Measurements from ENCODE around the gene ALDH1A2. TPM values are rescaled to one million over a fixed set of nuclear protein-coding genes. Genes with fewer than 3 reads are reported as not detected.
A peak's percentile ranks its signal among the peaks of the same experiment; 100 is the strongest.
"Not testable (repeated sequence)": the region's sequence is repeated elsewhere in the genome, so short reads cannot be mapped to it uniquely, and the experiment has no call there.

The ALDH1A2 gene
- total RNA-seq, result 49.4 TPM
- long read RNA-seq, full-length matches to known transcripts, result 84 of 114 reads
- long read RNA-seq, partial matches to known transcripts, result 9 of 114 reads
- long read RNA-seq, other reads (novel, unspliced or antisense), result 21 of 114 reads

DNA sequence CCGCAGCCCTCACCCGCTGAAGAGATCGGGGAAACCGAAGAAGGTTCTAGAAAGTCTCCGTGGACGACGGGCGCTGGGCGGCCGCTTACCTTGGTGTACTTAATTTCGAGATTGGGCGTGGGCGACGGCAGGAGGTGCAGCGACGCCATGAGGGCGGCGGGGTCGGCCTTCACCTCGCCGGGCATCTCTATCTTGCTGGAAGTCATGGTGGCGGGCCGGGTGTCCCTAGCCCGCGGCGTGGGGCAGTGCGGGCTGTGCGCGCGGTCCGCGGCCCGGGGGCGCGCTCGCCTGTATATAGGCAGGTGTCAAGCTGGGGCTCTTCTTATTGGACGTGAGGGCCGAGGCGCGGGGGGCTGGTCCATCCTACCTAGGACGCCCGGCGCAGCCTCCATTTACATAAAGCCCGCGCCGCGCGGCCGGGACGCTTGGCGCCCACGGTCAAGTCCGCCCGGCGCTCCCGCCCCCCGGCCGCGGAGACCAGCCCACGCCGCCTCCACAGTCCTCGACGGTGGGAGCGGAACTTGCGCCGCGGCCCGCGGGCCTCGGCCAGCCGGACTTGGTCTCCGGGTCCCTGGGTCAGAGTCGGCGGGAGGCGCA, at the start of gene ALDH1A2:
ALDH1A2 (minus strand) TSS at position 267 of the 597 bp plus-strand sequence; CDS start at position 206, 61 bp downstream.
- ATAC-seq (peak; percentile 70 to 79), DNase-seq (peak; percentile 70)
- Histone ChIP-seq H3K36me3 (no peaks in the 10 kb centered on the region), H3K27ac (peak within 1 kb of the TSS; percentile 66), H3K4me1 (peaks cover 18% of the 10 kb centered on the region), H3K27me3 (ENCODE audit: low read depth) (peaks cover 60% of the 10 kb centered on the region), H3K4me3 (peak within 1 kb of the TSS; percentile 62), H3K9me3 (no peaks in the 10 kb centered on the region)
- TF ChIP-seq, protein P1, sequence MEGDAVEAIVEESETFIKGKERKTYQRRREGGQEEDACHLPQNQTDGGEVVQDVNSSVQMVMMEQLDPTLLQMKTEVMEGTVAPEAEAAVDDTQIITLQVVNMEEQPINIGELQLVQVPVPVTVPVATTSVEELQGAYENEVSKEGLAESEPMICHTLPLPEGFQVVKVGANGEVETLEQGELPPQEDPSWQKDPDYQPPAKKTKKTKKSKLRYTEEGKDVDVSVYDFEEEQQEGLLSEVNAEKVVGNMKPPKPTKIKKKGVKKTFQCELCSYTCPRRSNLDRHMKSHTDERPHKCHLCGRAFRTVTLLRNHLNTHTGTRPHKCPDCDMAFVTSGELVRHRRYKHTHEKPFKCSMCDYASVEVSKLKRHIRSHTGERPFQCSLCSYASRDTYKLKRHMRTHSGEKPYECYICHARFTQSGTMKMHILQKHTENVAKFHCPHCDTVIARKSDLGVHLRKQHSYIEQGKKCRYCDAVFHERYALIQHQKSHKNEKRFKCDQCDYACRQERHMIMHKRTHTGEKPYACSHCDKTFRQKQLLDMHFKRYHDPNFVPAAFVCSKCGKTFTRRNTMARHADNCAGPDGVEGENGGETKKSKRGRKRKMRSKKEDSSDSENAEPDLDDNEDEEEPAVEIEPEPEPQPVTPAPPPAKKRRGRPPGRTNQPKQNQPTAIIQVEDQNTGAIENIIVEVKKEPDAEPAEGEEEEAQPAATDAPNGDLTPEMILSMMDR (IDR thresholded peaks at IDR 0.05), result no peak
- intact Hi-C loops (cut with DNase I), result loop anchor here (10.0 kb wide), 1 partner anchor 201 kb away; no protein-coding TSS in a partner anchor

DNA sequence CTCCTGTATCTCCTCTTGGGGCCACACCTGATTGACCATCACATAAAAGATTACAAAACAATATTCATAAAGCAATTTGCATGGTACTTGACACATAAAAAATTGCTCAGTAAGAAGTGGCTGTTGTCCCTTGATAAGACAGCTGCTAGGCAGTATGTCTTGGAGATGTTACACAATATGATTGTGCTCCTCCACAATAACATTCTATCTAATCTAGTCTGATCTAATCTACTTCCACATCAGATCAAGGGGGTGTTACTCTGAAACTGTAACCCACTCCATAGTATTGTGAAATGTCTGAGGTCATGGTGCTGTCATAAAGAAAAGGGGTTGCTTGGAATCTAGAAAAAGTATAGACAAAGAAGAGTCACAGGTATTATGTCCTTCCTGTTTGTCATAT, 49.3 kb upstream of the ALDH1A2 start:
- ATAC-seq (peak in 1 of 2 donors; percentile 65), DNase-seq (no peak)
- intact Hi-C loops (cut with DNase I), result no loop called here
- Histone ChIP-seq H3K4me1 (no peaks in the 10 kb centered on the region), H3K27me3 (ENCODE audit: low read depth) (peaks cover 3% of the 10 kb centered on the region), H3K4me3 (no peak overlapping the region), H3K27ac (no peak overlapping the region), H3K36me3 (no peaks in the 10 kb centered on the region), H3K9me3 (no peaks in the 10 kb centered on the region)
- TF ChIP-seq, protein P1 (IDR thresholded peaks at IDR 0.05), result no peak

GRCh38 chr15:58114388-58114787, 48.9 kb upstream of the ALDH1A2 start:
- Histone ChIP-seq H3K27me3 (ENCODE audit: low read depth) (peaks cover 5% of the 10 kb centered on the region), H3K9me3 (no peaks in the 10 kb centered on the region), H3K27ac (no peak overlapping the region), H3K4me3 (no peak overlapping the region), H3K4me1 (no peaks in the 10 kb centered on the region), H3K36me3 (no peaks in the 10 kb centered on the region)
- ATAC-seq, result no peak
- intact Hi-C loops (cut with DNase I), result no loop called here
- TF ChIP-seq, protein P1 (IDR thresholded peaks at IDR 0.05), result no peak
- DNase-seq, result no peak

DNA sequence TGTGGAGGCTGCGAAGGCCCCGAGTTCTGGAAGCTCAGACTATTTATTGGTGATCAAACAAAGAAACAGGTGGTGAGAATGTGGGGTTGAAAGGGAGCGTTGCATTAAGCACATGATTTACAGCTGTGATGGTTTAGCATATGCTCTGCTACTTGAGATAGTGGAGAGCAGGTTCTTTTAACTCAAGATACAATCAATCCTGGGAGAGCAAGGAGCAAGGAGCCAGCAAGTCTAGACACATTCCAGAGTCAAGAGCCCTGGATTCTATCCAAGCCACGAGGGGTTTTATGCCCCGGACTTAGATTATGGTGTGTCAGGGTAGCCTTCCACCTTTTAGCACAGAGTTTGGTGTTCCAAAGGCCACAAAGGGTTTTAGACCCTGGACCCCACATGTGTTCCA, 47.8 kb upstream of the ALDH1A2 start:
- intact Hi-C loops (cut with DNase I); H3K4me3 ChIP-seq; H3K9me3 ChIP-seq; DNase-seq; H3K27me3 ChIP-seq (ENCODE audit: low read depth); ATAC-seq; H3K27ac ChIP-seq; H3K36me3 ChIP-seq; H3K4me1 ChIP-seq: not testable (repeated sequence)

GRCh38 chr15:58111718-58112104, 46.2 kb upstream of the ALDH1A2 start:
- H3K9me3 ChIP-seq, result no peaks in the 10 kb centered on the region
- intact Hi-C loops (cut with DNase I), result no loop called here
- no peak overlapping the region for H3K27ac ChIP-seq
- H3K4me1 ChIP-seq, result no peaks in the 10 kb centered on the region
- DNase-seq, result no peak
- no peak overlapping the region for H3K4me3 ChIP-seq
- TF ChIP-seq, protein P1 (IDR thresholded peaks at IDR 0.05), result no peak
- peaks cover 9% of the 10 kb centered on the region for H3K27me3 ChIP-seq (ENCODE audit: low read depth)
- ATAC-seq, result no peak
- H3K36me3 ChIP-seq, result no peaks in the 10 kb centered on the region

GRCh38 chr15:58110999-58111717, 45.6 kb upstream of the ALDH1A2 start:
- Histone ChIP-seq H3K27ac (no peak overlapping the region), H3K36me3 (no peaks in the 10 kb centered on the region), H3K4me3 (peak overlapping the region; percentile 17), H3K4me1 (no peaks in the 10 kb centered on the region), H3K27me3 (ENCODE audit: low read depth) (peaks cover 9% of the 10 kb centered on the region), H3K9me3 (no peaks in the 10 kb centered on the region)
- TF ChIP-seq, protein P1 (IDR thresholded peaks at IDR 0.05), result no peak
- DNase-seq (no peak), ATAC-seq (no peak)
- intact Hi-C loops (cut with DNase I), result no loop called here

Data from lower lobe of right lung (tissue), 2 donors.